Gastrocnemius medialis (tissue), 4 donors: ENCODE data around the gene NT5C1B.

ENCODE experiments used
- POLR2A ChIP-seq, 2 donors: fragments of 450-650 bp; IDR thresholded peaks; one replicate each; pipeline ENCODE4 v1.6.1; 2017; ENCODE audit warnings: antibody characterized with exemption in 2 of 2, mild to moderate bottlenecking in 2 of 2, moderate library complexity in 2 of 2
- TF ChIP-seq, protein P1 (sequence below), 5 experiments: fragments of 450-650 bp in 3 of 5; fragments of 200-600 bp in 2 of 5; sonication (generic) in 2 of 5; IDR thresholded peaks in 4 of 5; conservative IDR thresholded peaks in 1 of 5; 1 replicate in 4 of 5; 2 replicates in 1 of 5; pipeline ENCODE4 v1.5.1; 2016 to 2019; ENCODE audit warnings: antibody characterized with exemption in 5 of 5, mild to moderate bottlenecking in 3 of 5, moderate library complexity in 3 of 5

- TF ChIP-seq, protein P1, sequence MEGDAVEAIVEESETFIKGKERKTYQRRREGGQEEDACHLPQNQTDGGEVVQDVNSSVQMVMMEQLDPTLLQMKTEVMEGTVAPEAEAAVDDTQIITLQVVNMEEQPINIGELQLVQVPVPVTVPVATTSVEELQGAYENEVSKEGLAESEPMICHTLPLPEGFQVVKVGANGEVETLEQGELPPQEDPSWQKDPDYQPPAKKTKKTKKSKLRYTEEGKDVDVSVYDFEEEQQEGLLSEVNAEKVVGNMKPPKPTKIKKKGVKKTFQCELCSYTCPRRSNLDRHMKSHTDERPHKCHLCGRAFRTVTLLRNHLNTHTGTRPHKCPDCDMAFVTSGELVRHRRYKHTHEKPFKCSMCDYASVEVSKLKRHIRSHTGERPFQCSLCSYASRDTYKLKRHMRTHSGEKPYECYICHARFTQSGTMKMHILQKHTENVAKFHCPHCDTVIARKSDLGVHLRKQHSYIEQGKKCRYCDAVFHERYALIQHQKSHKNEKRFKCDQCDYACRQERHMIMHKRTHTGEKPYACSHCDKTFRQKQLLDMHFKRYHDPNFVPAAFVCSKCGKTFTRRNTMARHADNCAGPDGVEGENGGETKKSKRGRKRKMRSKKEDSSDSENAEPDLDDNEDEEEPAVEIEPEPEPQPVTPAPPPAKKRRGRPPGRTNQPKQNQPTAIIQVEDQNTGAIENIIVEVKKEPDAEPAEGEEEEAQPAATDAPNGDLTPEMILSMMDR (IDR thresholded peaks at IDR 0.05 in 4 of 5, conservative IDR thresholded peaks at IDR 0.05 in 1 of 5), result no peak
- no peak for TF ChIP-seq POLR2A (IDR thresholded peaks at IDR 0.05)
These were observed 20.7 kb upstream of the NT5C1B start for GRCh38 chr2:18610090-18610489.
